Right lobe of liver (tissue), 6 donors: ENCODE results near the gene FNDC3A. TPM values are rescaled to one million over a fixed set of nuclear protein-coding genes. Genes with fewer than 3 reads are reported as not detected.

Experiments used
- ATAC-seq, 4 donors: fragments of 200-7000 bp; cut with Tn5 transposase; one replicate each; pipeline ENCODE4 v1.9.1; 2020; ENCODE audit warnings: mild to moderate bottlenecking in 4 of 4, moderate library complexity in 4 of 4
- DNase-seq, 3 donors: peaks; one replicate each; pipeline ENCODE4 v3.0.0-alpha.2; 2020
- H3K27ac ChIP-seq, 3 donors: fragments of 200-600 bp; one replicate each; pipeline ENCODE4 v1.8.0; 2022
- H3K27me3 ChIP-seq, 2 donors: fragments of 200-600 bp; one replicate each; pipeline ENCODE4 v1.8.0; 2022
- H3K36me3 ChIP-seq, 4 donors: fragments of 200-600 bp; sonication (generic) in 1 of 4; one replicate each; pipeline versions ENCODE4 v1.5.1 to v1.8.0; 2017 to 2022; ENCODE audit warnings: control low read depth in 1 of 4
- H3K4me1 ChIP-seq, 4 donors: fragments of 200-600 bp; sonication (generic) in 1 of 4; one replicate each; pipeline versions ENCODE4 v1.5.1 to v1.8.0; 2017 to 2022; ENCODE audit warnings: control low read depth in 1 of 4
- H3K4me3 ChIP-seq, 3 donors: fragments of 200-600 bp; one replicate each; pipeline ENCODE4 v1.8.0; 2022
- H3K9me3 ChIP-seq, 4 donors: fragments of 200-600 bp; sonication (generic) in 1 of 4; one replicate each; pipeline versions ENCODE4 v1.5.1 to v1.8.0; 2017 to 2022; ENCODE audit warnings: control low read depth in 1 of 4
- CTCF ChIP-seq, 4 donors: fragments of 200-600 bp in 3 of 4; fragments of 450-650 bp in 1 of 4; IDR thresholded peaks; one replicate each; pipeline versions ENCODE4 v1.5.1 to v1.8.0; 2016 to 2022; ENCODE audit warnings: antibody characterized with exemption in 4 of 4, mild to moderate bottlenecking in 2 of 4
- POLR2A ChIP-seq: fragments of 450-650 bp; IDR thresholded peaks from one replicate; pipeline ENCODE4 v1.6.1; 2017; ENCODE audit warnings: antibody characterized with exemption, mild to moderate bottlenecking
- WGBS: methylation state at CpG from one replicate; pipeline ENCODE4 v1.1.6; 2018; ENCODE audit warnings: low coverage, low lambda C conversion rate; ENCODE audit not compliant: insufficient coverage; ENCODE audit errors: missing lambda C conversion rate; 5-methylcytosine and 5-hydroxymethylcytosine counted together
- intact Hi-C, 2 donors: fragments of 100-400 bp; cut with DNase I; formaldehyde crosslinking; loops; one replicate each; pipeline versions ENCODE4 v1.11.2 to v1.14.1; 2022
- total RNA-seq, 6 experiments: library from RNA; depleted of rRNA in 2 of 6; stranded (reverse); fragments of >200 nt in 2 of 6; fragmentation: NEBNext Ultra II Directional in 3 of 6; extraction: Animal tissue kit (Norgen Biotek cat#: 25700) in 3 of 6; gene quantifications; one replicate each; pipeline versions ENCODE4 v1.1.0 to v1.2.4, GENCODE V29; 2016 to 2023
- donor health status: DM: no; HTN: yes; CAD: no.
- donor health status: DM: no; HTN: no; CAD: no.
- donor health status: DM: no; HTN: no; CAD: no.
- donor health status: DM: no; HTN: yes; CAD: no.
- donor health status: DM: no; HTN: yes; CAD: no.

Gene FNDC3A
- total RNA-seq, 6 experiments from 2014 or later, result 43.4 to 53.2 (median 47.9) TPM

- intact Hi-C loops, result no loop called here
- DNase-seq, result no peak
- H3K4me1 ChIP-seq, result no peaks in the 10 kb centered on the region
- H3K36me3 ChIP-seq, result no peaks in the 10 kb centered on the region
- TF ChIP-seq POLR2A (no peak), CTCF (IDR thresholded peaks at IDR 0.05) (no peak)
- 66% methylated on average over 2 of the region's 2 CpGs for WGBS
- no peak overlapping the region for H3K4me3 ChIP-seq
- H3K27me3 ChIP-seq, result no peaks in the 10 kb centered on the region
- ATAC-seq, result no peak
- no peak overlapping the region for H3K27ac ChIP-seq
- H3K9me3 ChIP-seq, result no peaks in the 10 kb centered on the region
These were observed 54.5 kb downstream of the FNDC3A start for GRCh38 chr13:49030213-49030612.

GRCh38 chr13:49040872-49041271 lies 65.2 kb downstream of the FNDC3A start:
- DNase-seq, result no peak
- H3K4me3 ChIP-seq, result no peak overlapping the region
- WGBS, result 97% methylated on average over 3 of the region's 3 CpGs
- H3K4me1 ChIP-seq, result no peaks in the 10 kb centered on the region
- intact Hi-C loops, result no loop called here
- TF ChIP-seq CTCF (IDR thresholded peaks at IDR 0.05) (no peak), POLR2A (no peak)
- H3K9me3 ChIP-seq, result no peaks in the 10 kb centered on the region
- H3K27me3 ChIP-seq, result no peaks in the 10 kb centered on the region
- ATAC-seq, result no peak
- H3K36me3 ChIP-seq, result no peaks in the 10 kb centered on the region
- no peak overlapping the region for H3K27ac ChIP-seq

GRCh38 chr13:49042476-49042875 lies 66.8 kb downstream of the FNDC3A start:
- intact Hi-C loops, result no loop called here
- Histone ChIP-seq H3K36me3 (no peaks in the 10 kb centered on the region), H3K4me1 (no peaks in the 10 kb centered on the region), H3K4me3 (no peak overlapping the region), H3K27me3 (no peaks in the 10 kb centered on the region), H3K9me3 (no peaks in the 10 kb centered on the region), H3K27ac (no peak overlapping the region)
- DNase-seq (no peak), ATAC-seq (no peak)
- no peak for TF ChIP-seq CTCF (IDR thresholded peaks at IDR 0.05)
- TF ChIP-seq POLR2A, result no peak
- 82% methylated on average over 1 of the region's 2 CpGs for WGBS

GRCh38 chr13:49044008-49044407 lies 68.3 kb downstream of the FNDC3A start:
- Histone ChIP-seq H3K9me3 (no peaks in the 10 kb centered on the region), H3K4me1 (no peaks in the 10 kb centered on the region), H3K27ac (no peak overlapping the region), H3K4me3 (no peak overlapping the region), H3K36me3 (no peaks in the 10 kb centered on the region), H3K27me3 (no peaks in the 10 kb centered on the region)
- TF ChIP-seq CTCF (IDR thresholded peaks at IDR 0.05) (no peak), POLR2A (no peak)
- DNase-seq, result no peak
- ATAC-seq, result no peak
- intact Hi-C loops, result no loop called here
- 94% methylated on average over 3 of the region's 3 CpGs for WGBS

GRCh38 chr13:49044836-49045235 lies 69.1 kb downstream of the FNDC3A start:
- no peaks in the 10 kb centered on the region for H3K4me1 ChIP-seq
- no peak overlapping the region for H3K4me3 ChIP-seq
- no peaks in the 10 kb centered on the region for H3K27me3 ChIP-seq
- WGBS, result 100% methylated on average over 2 of the region's 2 CpGs
- no peak overlapping the region for H3K27ac ChIP-seq
- H3K9me3 ChIP-seq, result no peaks in the 10 kb centered on the region
- DNase-seq, result no peak
- TF ChIP-seq POLR2A, result no peak
- TF ChIP-seq CTCF (IDR thresholded peaks at IDR 0.05), result no peak
- ATAC-seq, result no peak
- no peaks in the 10 kb centered on the region for H3K36me3 ChIP-seq
- intact Hi-C loops, result no loop called here
